ENCODE results near the gene NDUFV1. TPM values are rescaled to one million over a fixed set of nuclear protein-coding genes. Genes with fewer than 3 reads are reported as not detected.
"Not testable (repeated sequence)": the region's sequence is repeated elsewhere in the genome, so short reads cannot be mapped to it uniquely, and the experiment has no call there.

Gene NDUFV1
- total and polyA plus RNA-seq, 9 of the 15 experiments (the other 6 are each of a cell fraction or from before 2014, with no cell fraction given), result 10.8 to 423 (median 209) TPM

- peak overlapping the region; percentile 13; the same call in 1 of the 2 replicates for H3K4me2 ChIP-seq (ENCODE audit: insufficient read depth, low read length)
- in situ Hi-C loops (cut with MboI); TF ChIP-seq NR2C2 (CRISPR knock-in tag; IDR thresholded peaks at IDR 0.05); JUN (CRISPR knock-in tag; IDR thresholded peaks at IDR 0.05; ENCODE audit: borderline replicate concordance): not testable (repeated sequence)
- TF ChIP-seq MECOM (CRISPR knock-in tag; IDR thresholded peaks at IDR 0.05) (peak; percentile 95), HDAC3 (IDR thresholded peaks at IDR 0.05; ENCODE audit: borderline replicate concordance, partially characterized antibody) (peak; percentile 92), ZNF140 (CRISPR knock-in tag; IDR thresholded peaks at IDR 0.05) (peak; percentile 73; the same call in 1 of the 2 replicates), KDM1A (IDR thresholded peaks at IDR 0.05) (peak; percentile 69 to 78), ZNF561 (CRISPR knock-in tag; conservative IDR thresholded peaks at IDR 0.05) (peak; percentile 76; the same call in 1 of the 2 replicates), ATF4 (CRISPR knock-in tag; IDR thresholded peaks at IDR 0.05) (peak; percentile 55; the same call in 1 of the 2 replicates), GABPA (tag; conservative IDR thresholded peaks at IDR 0.05; ENCODE audit: low read depth) (0 out of 2 replicates have a peak, but pooled peaks have one; percentile 16), NR2F6 (CRISPR knock-in tag; IDR thresholded peaks at IDR 0.05) (0 out of 2 replicates have a peak, but pooled peaks have one; percentile 31), HOXB6 (CRISPR knock-in tag; IDR thresholded peaks at IDR 0.05; ENCODE audit: borderline replicate concordance) (0 out of 2 replicates have a peak, but pooled peaks have one; percentile 68), SMAD3 (CRISPR knock-in tag; conservative IDR thresholded peaks at IDR 0.05) (peak; percentile 96), NR2C2 (tag; IDR thresholded peaks at IDR 0.05) (peak; percentile 80), ARID1B (IDR thresholded peaks at IDR 0.05) (peak; percentile 78), ZNF354B (CRISPR knock-in tag; IDR thresholded peaks at IDR 0.05) (peak; percentile 83), BHLHE40 (IDR thresholded peaks at IDR 0.05; ENCODE audit: low read length) (peak; percentile 33; the same call in 1 of the 2 replicates), HDAC8 (tag; IDR thresholded peaks at IDR 0.05) (peak; percentile 98), NCOA1 (IDR thresholded peaks at IDR 0.05; ENCODE audit: low read depth) (0 out of 2 replicates have a peak, but pooled peaks have one; percentile 20), NR4A1 (CRISPR knock-in tag; IDR thresholded peaks at IDR 0.05) (peak; percentile 62; the same call in 1 of the 2 replicates), NR4A1 (tag; IDR thresholded peaks at IDR 0.05) (peak; percentile 98), JUN (IDR thresholded peaks at IDR 0.05; ENCODE audit: borderline replicate concordance, low read depth, low read length) (peak; percentile 79), DMBX1 (CRISPR knock-in tag; IDR thresholded peaks at IDR 0.05; ENCODE audit: borderline replicate concordance) (peak; percentile 98), ZNF134 (CRISPR knock-in tag; conservative IDR thresholded peaks at IDR 0.05) (peak; percentile 63)
Observed at GRCh38 chr11:67563705-67564114, 43.0 kb upstream of the NDUFV1 start.

More at GRCh38 chr11:67563705-67564114, 43.0 kb upstream of the NDUFV1 start:
- H3K36me3 ChIP-seq (ENCODE audit: control insufficient read depth, insufficient read depth, low read length); H3K79me2 ChIP-seq (ENCODE audit: control insufficient read depth, insufficient read depth, low read length); H3K4me3 ChIP-seq; ATAC-seq; H3K9me3 ChIP-seq (replicated peaks; ENCODE audit: control insufficient read depth, insufficient read depth, low read depth, low read length); H3K9ac ChIP-seq (ENCODE audit: insufficient read depth in 1 of 2, low read depth in 2 of 2, low read length in 2 of 2); H3K27ac ChIP-seq (ENCODE audit: extremely low read depth, low read depth, low read length); intact Hi-C loops (cut with micrococcal nuclease); H3K27me3 ChIP-seq (ENCODE audit: control insufficient read depth in 2 of 2, insufficient read depth in 2 of 2, low read length in 2 of 2); H3K9me1 ChIP-seq (ENCODE audit: control insufficient read depth, insufficient read depth, low read length); FAIRE-seq; BruUV-seq (replicated peaks); H4K20me1 ChIP-seq (replicated peaks; ENCODE audit: control insufficient read depth, insufficient read depth, low read length); CTCF ChIA-PET (ENCODE audit: low intra/inter-chr PET ratio): not testable (repeated sequence)
- Histone ChIP-seq H3K4me1 (replicated peaks in 1 of 2; ENCODE audit: control insufficient read depth in 2 of 2, insufficient read depth in 2 of 2, low read length in 2 of 2) (peaks cover 7 to 15% of the 10 kb centered on the region in 2 experiments; a peak in 3 of 5 replicates), H2AFZ (ENCODE audit: low read depth, low read length) (peak overlapping the region; percentile 87)
- POLR2A ChIA-PET, result interaction anchor here (0.6 to 1.2 kb wide), 6 partner anchors 13 to 146 kb away, joined by 3 to 5 read pairs (median 4); no protein-coding TSS in a partner anchor
- 7% methylated on average over 11 of the region's 11 CpGs for WGBS (ENCODE audit: insufficient coverage, low coverage, missing lambda C conversion rate)
- DNase-seq (ENCODE audit: extremely low read depth in 1 of 4, low spot score in 3 of 4), result peak in 1 of 4 experiments; percentile 56
